GM12891 (cell line): Measurements from ENCODE around the gene ADGRA3.

Experiments
- POLR2A ChIP-seq: IDR thresholded peaks from 2 replicates; pipeline ENCODE4 v1.6.1; 2011; ENCODE audit warnings: low read depth, low read length, control low read depth
- POLR2AphosphoS5 ChIP-seq: IDR thresholded peaks from 2 replicates; pipeline ENCODE4 v1.6.1; 2011; ENCODE audit warnings: low read depth, low read length, control low read depth
- SPI1 ChIP-seq: IDR thresholded peaks from 2 replicates; pipeline ENCODE4 v1.6.1; 2011; ENCODE audit warnings: low read depth, low read length, control low read depth

- TF ChIP-seq POLR2A = no peak
- no peak for TF ChIP-seq POLR2AphosphoS5
- TF ChIP-seq SPI1 = no peak
Measured at GRCh38 chr4:22487328-22487727, 28.5 kb downstream of the ADGRA3 start.
